GM19193 (cell line): ENCODE data around the gene EPB41L2.

Experiments
- POLR2A ChIP-seq: IDR thresholded peaks from 4 replicates; pipeline ENCODE4 v1.6.1; 2011; ENCODE audit not compliant: insufficient read depth, insufficient read length; ENCODE audit errors: extremely low read depth

The EPB41L2 gene

GRCh38 chr6:131003488-131004386 is 59.3 kb downstream of the EPB41L2 start:
- no peak for TF ChIP-seq POLR2A

GRCh38 chr6:131002661-131002980 is 60.4 kb downstream of the EPB41L2 start:
- TF ChIP-seq POLR2A, result no peak

- TF ChIP-seq POLR2A, result no peak
Observed at GRCh38 chr6:131001945-131002660, 60.9 kb downstream of the EPB41L2 start.

- no peak for TF ChIP-seq POLR2A
Observed at GRCh38 chr6:131001111-131001736, 61.8 kb downstream of the EPB41L2 start.

- no peak for TF ChIP-seq POLR2A
Observed at GRCh38 chr6:131000544-131000943, 62.5 kb downstream of the EPB41L2 start.

GRCh38 chr6:130997061-130997753 is 65.8 kb downstream of the EPB41L2 start:
- TF ChIP-seq POLR2A, result no peak

- no peak for TF ChIP-seq POLR2A
Observed at GRCh38 chr6:130996635-130997034, 66.4 kb downstream of the EPB41L2 start.

- TF ChIP-seq POLR2A, result no peak
Observed at GRCh38 chr6:130995783-130996447, 67.1 kb downstream of the EPB41L2 start.

GRCh38 chr6:130994319-130995097 is 68.5 kb downstream of the EPB41L2 start:
- no peak for TF ChIP-seq POLR2A

GRCh38 chr6:130993292-130993765 is 69.7 kb downstream of the EPB41L2 start:
- no peak for TF ChIP-seq POLR2A

- TF ChIP-seq POLR2A, result no peak
Observed at GRCh38 chr6:130991422-130992137, 71.5 kb downstream of the EPB41L2 start.

- TF ChIP-seq POLR2A, result no peak
Observed at GRCh38 chr6:130985115-130985514, 77.9 kb downstream of the EPB41L2 start.

GRCh38 chr6:130982941-130983456 is 80.0 kb downstream of the EPB41L2 start:
- TF ChIP-seq POLR2A, result no peak
